HepG2 (cell line): Measurements from ENCODE around the gene IKZF3. TPM values are rescaled to one million over a fixed set of nuclear protein-coding genes. Genes with fewer than 3 reads are reported as not detected.

Experiments used
- ARID5B ChIP-seq: IDR thresholded peaks from 2 replicates; pipeline ENCODE4 v1.4.0; 2020; ENCODE audit warnings: mild to moderate bottlenecking, missing genetic modification reagents
- ATF5 ChIP-seq: sonication (generic); formaldehyde crosslinking; IDR thresholded peaks from 2 replicates; pipeline ENCODE4 v1.4.0; 2020; ENCODE audit warnings: mild to moderate bottlenecking, low read depth, missing genetic modification reagents
- ATRX ChIP-seq: sonication (generic); formaldehyde crosslinking; IDR thresholded peaks from 2 replicates; pipeline ENCODE4 v1.4.0; 2020; ENCODE audit warnings: missing genetic modification reagents, borderline replicate concordance
- DZIP1 ChIP-seq: sonication (generic); formaldehyde crosslinking; IDR thresholded peaks from 2 replicates; pipeline ENCODE4 v1.5.0; 2020; ENCODE audit warnings: mild to moderate bottlenecking, missing genetic modification reagents
- ERF ChIP-seq: IDR thresholded peaks from 2 replicates; pipeline ENCODE4 v1.6.1; 2018; ENCODE audit warnings: missing biosample characterization, missing genetic modification reagents
- GTF3A ChIP-seq: sonication (generic); formaldehyde crosslinking; conservative IDR thresholded peaks from 2 replicates; pipeline ENCODE4 v1.4.0; 2020; ENCODE audit warnings: mild to moderate bottlenecking, missing genetic modification reagents
- GZF1 ChIP-seq: sonication (generic); formaldehyde crosslinking; IDR thresholded peaks from 2 replicates; pipeline ENCODE4 v1.5.1; 2020; ENCODE audit warnings: mild to moderate bottlenecking, missing genetic modification reagents
- HNF1B ChIP-seq: sonication (generic); formaldehyde crosslinking; IDR thresholded peaks from 2 replicates; pipeline ENCODE4 v1.5.1; 2020; ENCODE audit warnings: mild to moderate bottlenecking, moderate library complexity, missing genetic modification reagents
- IRF2 ChIP-seq: IDR thresholded peaks from 2 replicates; pipeline ENCODE4 v1.6.1; 2018; ENCODE audit warnings: missing genetic modification reagents, missing compliant biosample characterization
- MLXIP ChIP-seq: sonication (generic); formaldehyde crosslinking; IDR thresholded peaks from 2 replicates; pipeline ENCODE4 v1.9.0; 2021; ENCODE audit warnings: missing genetic modification reagents, borderline replicate concordance
- NR2C2 ChIP-seq: sonication (generic); formaldehyde crosslinking; IDR thresholded peaks from 2 replicates; pipeline ENCODE4 v1.4.0; 2020; ENCODE audit warnings: missing genetic modification reagents, mild to moderate bottlenecking, moderate library complexity, borderline replicate concordance
- POLR2A ChIP-seq, 2 experiments: IDR thresholded peaks; 2 replicates each; pipeline ENCODE4 v1.6.1; 2011; ENCODE audit warnings: low read depth in 2 of 2, low read length in 2 of 2, mild to moderate bottlenecking in 1 of 2, moderate library complexity in 1 of 2; ENCODE audit not compliant: insufficient read depth in 1 of 2
- SRF ChIP-seq: IDR thresholded peaks from 2 replicates; pipeline ENCODE4 v1.6.1; 2011; ENCODE audit warnings: mild to moderate bottlenecking, low read depth, low read length, moderate library complexity
- TAF15 ChIP-seq: fragments of 200-400 bp; formaldehyde crosslinking; IDR thresholded peaks from one replicate; pipeline ENCODE4 v1.6.1; 2018; ENCODE audit warnings: mild to moderate bottlenecking, low read depth, low read length; ENCODE audit not compliant: poor library complexity, severe bottlenecking
- ZBTB20 ChIP-seq: sonication (generic); formaldehyde crosslinking; IDR thresholded peaks from 2 replicates; pipeline ENCODE4 v1.8.1; 2023; ENCODE audit warnings: missing genetic modification reagents, low read depth, mild to moderate bottlenecking, borderline replicate concordance
- ZNF207 ChIP-seq: fragments of 450-650 bp; IDR thresholded peaks from 2 replicates; pipeline ENCODE4 v1.6.1; 2016; ENCODE audit warnings: antibody characterized with exemption, borderline replicate concordance
- ZNF225 ChIP-seq: sonication (generic); formaldehyde crosslinking; IDR thresholded peaks from 2 replicates; pipeline ENCODE4 v1.4.0; 2020; ENCODE audit warnings: mild to moderate bottlenecking, missing genetic modification reagents
- ZNF605 ChIP-seq: sonication (generic); formaldehyde crosslinking; IDR thresholded peaks from 2 replicates; pipeline ENCODE4 v1.8.0; 2022; ENCODE audit warnings: mild to moderate bottlenecking, missing genetic modification reagents
- ZNF703 ChIP-seq: sonication (generic); formaldehyde crosslinking; IDR thresholded peaks from 2 replicates; pipeline ENCODE4 v1.5.1; 2020; ENCODE audit warnings: missing genetic modification reagents, mild to moderate bottlenecking, moderate library complexity, borderline replicate concordance
- polyA plus RNA-seq, 8 experiments: library from polyadenylated mRNA; depleted of rRNA in 3 of 8; stranded (reverse) in 7 of 8; unstranded in 1 of 8; fragments of >200 nt; fragmentation: Illumina TruSeq in 4 of 8; extraction: Trizol in 4 of 8; gene quantifications; 2 replicates each; pipeline versions ENCODE4 v1.2.1 to v1.2.3, GENCODE V29; 2011 to 2016; ENCODE audit warnings: low read depth in 4 of 8, missing spikeins in 1 of 8, mixed read lengths in 1 of 8; ENCODE audit not compliant: insufficient read depth in 1 of 8
- total RNA-seq, 5 experiments: library from RNA; depleted of rRNA; stranded (reverse); fragments of >200 nt; fragmentation: Illumina TruSeq; extraction: Trizol; gene quantifications; 2 replicates each; pipeline ENCODE4 v1.2.3, GENCODE V29; 2016; ENCODE audit warnings: low read depth in 1 of 5

The IKZF3 gene
- total and polyA plus RNA-seq, 2 of the 13 experiments (the other 11 are each of a cell fraction or from before 2014, with no cell fraction given): not detected

GRCh38 chr17:39747745-39748144, 116.4 kb downstream of the IKZF3 start (continued):
- no peak for TF ChIP-seq ARID5B
- TF ChIP-seq ZNF207: no peak
- TF ChIP-seq SRF: no peak
- no peak for TF ChIP-seq NR2C2 (CRISPR knock-in tag)
- no peak for TF ChIP-seq TAF15
- no peak for TF ChIP-seq ZNF225 (CRISPR knock-in tag)
- no peak for TF ChIP-seq IRF2 (CRISPR knock-in tag)
- TF ChIP-seq HNF1B: no peak; the same call in 1 of the 2 replicates
- TF ChIP-seq ZBTB20 (CRISPR knock-in tag): no peak
- no peak for TF ChIP-seq ATF5 (CRISPR knock-in tag)
- TF ChIP-seq MLXIP (CRISPR knock-in tag): no peak
- no peak for TF ChIP-seq ATRX
- TF ChIP-seq ERF (CRISPR knock-in tag): no peak
- no peak for TF ChIP-seq GTF3A (CRISPR knock-in tag)
- peak in 1 of 2 experiments; percentile 32; a peak in 1 of 4 replicates for TF ChIP-seq POLR2A (IDR thresholded peaks at IDR 0.05; ENCODE audit: insufficient read depth in 1 of 2, low read depth in 2 of 2, low read length in 2 of 2)
- peak; percentile 43; the same call in 1 of the 2 replicates for TF ChIP-seq DZIP1 (CRISPR knock-in tag)
- TF ChIP-seq GZF1 (CRISPR knock-in tag): no peak
- no peak for TF ChIP-seq ZNF605
- TF ChIP-seq ZNF703 (CRISPR knock-in tag): no peak
